BLaER1 treated with 17β-estradiol and CSF1 and Interleukin-3, amounts not matched to agents 10 nM and 100 nM (cell line): ENCODE measurements around the gene GNAL.

Experiments
- H3K27ac ChIP-seq, 11 experiments: shearing (Covaris generic); formaldehyde crosslinking; 2 replicates each; pipeline ENCODE4 v1.8.1; 2022
- H3K27me3 ChIP-seq, 11 experiments: shearing (Covaris generic); formaldehyde crosslinking; 2 replicates each; pipeline ENCODE4 v1.8.1; 2022
- H3K36me3 ChIP-seq, 11 experiments: shearing (Covaris generic); formaldehyde crosslinking; 2 replicates each; pipeline ENCODE4 v1.8.1; 2022
- H3K4me1 ChIP-seq, 10 experiments: shearing (Covaris generic); formaldehyde crosslinking; 2 replicates each; pipeline ENCODE4 v1.8.1; 2022
- H3K4me2 ChIP-seq, 11 experiments: shearing (Covaris generic); formaldehyde crosslinking; 2 replicates each; pipeline ENCODE4 v1.8.1; 2022
- H3K4me3 ChIP-seq, 10 experiments: shearing (Covaris generic); formaldehyde crosslinking; 2 replicates each; pipeline ENCODE4 v1.8.1; 2022
- H3K9ac ChIP-seq, 11 experiments: shearing (Covaris generic); formaldehyde crosslinking; 2 replicates each; pipeline ENCODE4 v1.8.1; 2022
- H3K9me3 ChIP-seq, 11 experiments: shearing (Covaris generic); formaldehyde crosslinking; replicated peaks in 1 of 11; 2 replicates each; pipeline ENCODE4 v1.8.1; 2022
- H4K20me1 ChIP-seq, 11 experiments: shearing (Covaris generic); formaldehyde crosslinking; 2 replicates each; pipeline ENCODE4 v1.8.1; 2022
- Cebpa-rat ChIP-seq, 11 experiments: shearing (Covaris generic); IDR thresholded peaks; 2 replicates each; pipeline ENCODE4 v1.8.1; 2022

The GNAL gene

DNA sequence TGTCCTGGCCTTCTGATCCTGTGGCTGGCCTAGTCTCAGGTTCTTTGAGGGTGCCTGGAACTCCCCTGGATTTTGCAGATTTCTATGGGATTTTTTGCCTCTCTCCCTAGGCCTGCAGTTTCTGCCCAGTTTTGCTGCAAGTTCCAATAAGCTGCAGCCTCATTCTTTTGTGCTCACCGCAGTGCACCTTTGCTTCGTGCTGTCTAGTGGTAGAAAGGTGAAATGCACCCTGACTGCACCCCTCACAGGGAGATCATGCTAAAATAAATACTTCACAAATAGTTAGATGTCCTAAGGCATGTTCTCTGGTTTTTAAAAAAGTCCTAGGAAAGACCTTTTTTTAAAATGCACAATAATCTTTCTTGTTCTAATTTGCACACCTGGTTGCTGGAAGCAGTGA lies 72.5 kb downstream of the GNAL start:
- no peaks in the 10 kb centered on the region for H4K20me1 ChIP-seq
- no peaks in the 10 kb centered on the region for H3K9me3 ChIP-seq
- no peak overlapping the region for H3K9ac ChIP-seq
- no peaks in the 10 kb centered on the region for H3K27me3 ChIP-seq
- no peak for TF ChIP-seq Cebpa-rat (IDR thresholded peaks at IDR 0.05)
- H3K36me3 ChIP-seq = no peaks in the 10 kb centered on the region
- H3K4me3 ChIP-seq = no peak overlapping the region
- no peak overlapping the region for H3K4me2 ChIP-seq
- H3K27ac ChIP-seq = no peak overlapping the region
- peaks cover 0 to 8% (median 4%) of the 10 kb centered on the region in 10 experiments; a peak in 6 of 20 replicates for H3K4me1 ChIP-seq

DNA sequence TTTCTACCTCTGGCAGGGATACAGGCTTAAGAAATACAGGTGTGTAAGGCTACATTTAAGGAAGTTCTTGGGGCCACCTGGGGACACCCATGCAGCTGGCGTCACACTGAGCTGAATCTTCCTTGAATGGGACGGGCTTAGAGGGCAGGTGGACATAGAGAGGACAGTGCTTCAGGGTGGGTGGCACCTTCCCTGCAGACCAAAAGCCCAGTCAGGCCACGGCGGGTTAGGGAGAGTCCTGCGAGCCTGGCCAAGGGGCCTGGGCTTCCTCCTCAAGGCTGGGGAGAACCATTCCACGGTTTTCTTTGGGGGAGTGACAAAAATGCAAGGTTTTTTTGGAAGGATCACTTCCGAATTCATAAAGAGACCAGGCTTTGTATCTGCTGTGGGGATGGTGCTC lies 73.4 kb downstream of the GNAL start:
- H3K4me3 ChIP-seq = no peak overlapping the region
- no peaks in the 10 kb centered on the region for H3K9me3 ChIP-seq
- no peak overlapping the region for H3K27ac ChIP-seq
- H4K20me1 ChIP-seq = no peaks in the 10 kb centered on the region
- TF ChIP-seq Cebpa-rat (IDR thresholded peaks at IDR 0.05) = no peak
- peaks cover 0 to 8% (median 5%) of the 10 kb centered on the region in 10 experiments; a peak in 6 of 20 replicates for H3K4me1 ChIP-seq
- no peak overlapping the region for H3K9ac ChIP-seq
- H3K36me3 ChIP-seq = no peaks in the 10 kb centered on the region
- H3K27me3 ChIP-seq = no peaks in the 10 kb centered on the region
- no peak overlapping the region for H3K4me2 ChIP-seq

DNA sequence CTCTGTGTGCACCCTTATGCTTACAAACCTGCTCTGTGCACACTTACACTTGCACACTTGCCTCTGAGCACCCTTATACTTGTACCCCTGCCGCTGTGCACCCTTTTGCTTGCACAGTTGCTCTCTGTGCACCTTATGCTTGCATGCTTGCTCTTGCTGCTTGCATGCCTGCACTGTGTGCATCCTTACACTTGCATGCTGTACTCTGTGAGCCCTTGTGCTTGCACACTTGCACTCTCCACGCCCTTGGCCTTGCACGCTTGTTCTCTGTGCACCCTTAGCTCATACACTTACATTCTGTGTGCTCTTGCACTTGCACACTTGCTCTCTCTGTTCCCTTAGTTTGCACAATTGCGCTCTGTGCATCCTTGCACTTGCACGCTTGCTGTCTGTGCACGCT lies 78.3 kb downstream of the GNAL start:
- Histone ChIP-seq H4K20me1 (no peaks in the 10 kb centered on the region), H3K9ac (no peak overlapping the region), H3K36me3 (no peaks in the 10 kb centered on the region), H3K4me1 (peaks cover 0 to 6% (median 0%) of the 10 kb centered on the region in 10 experiments; a peak in 2 of 20 replicates), H3K9me3 (no peaks in the 10 kb centered on the region), H3K4me2 (no peak overlapping the region), H3K27ac (no peak overlapping the region), H3K27me3 (no peaks in the 10 kb centered on the region), H3K4me3 (no peak overlapping the region)
- no peak for TF ChIP-seq Cebpa-rat (IDR thresholded peaks at IDR 0.05)

DNA sequence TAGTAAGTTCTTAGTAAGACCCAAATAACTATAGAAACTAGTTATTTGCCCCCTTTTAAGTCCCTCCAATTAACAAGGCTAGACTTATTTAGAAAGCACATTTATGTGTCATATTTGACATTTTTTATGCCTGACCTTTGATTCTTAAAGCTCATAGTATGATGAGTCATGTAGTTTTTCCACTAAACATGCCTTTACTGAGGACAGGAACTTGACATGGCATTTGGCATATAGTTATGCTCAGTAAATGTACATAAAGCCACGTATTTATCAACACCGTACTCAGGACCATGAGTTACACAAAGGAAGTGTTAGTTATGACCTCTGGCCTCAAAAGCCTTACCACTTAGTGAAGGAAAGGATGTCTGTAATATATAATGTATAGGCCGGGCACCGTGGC lies 78.9 kb downstream of the GNAL start:
- Histone ChIP-seq H3K27ac (no peak overlapping the region), H3K9me3 (no peaks in the 10 kb centered on the region), H3K27me3 (no peaks in the 10 kb centered on the region), H3K4me1 (peaks cover 0 to 6% (median 0%) of the 10 kb centered on the region in 10 experiments; a peak in 2 of 20 replicates), H3K36me3 (no peaks in the 10 kb centered on the region), H3K4me3 (no peak overlapping the region), H3K9ac (no peak overlapping the region), H3K4me2 (no peak overlapping the region), H4K20me1 (no peaks in the 10 kb centered on the region)
- TF ChIP-seq Cebpa-rat (IDR thresholded peaks at IDR 0.05) = no peak

DNA sequence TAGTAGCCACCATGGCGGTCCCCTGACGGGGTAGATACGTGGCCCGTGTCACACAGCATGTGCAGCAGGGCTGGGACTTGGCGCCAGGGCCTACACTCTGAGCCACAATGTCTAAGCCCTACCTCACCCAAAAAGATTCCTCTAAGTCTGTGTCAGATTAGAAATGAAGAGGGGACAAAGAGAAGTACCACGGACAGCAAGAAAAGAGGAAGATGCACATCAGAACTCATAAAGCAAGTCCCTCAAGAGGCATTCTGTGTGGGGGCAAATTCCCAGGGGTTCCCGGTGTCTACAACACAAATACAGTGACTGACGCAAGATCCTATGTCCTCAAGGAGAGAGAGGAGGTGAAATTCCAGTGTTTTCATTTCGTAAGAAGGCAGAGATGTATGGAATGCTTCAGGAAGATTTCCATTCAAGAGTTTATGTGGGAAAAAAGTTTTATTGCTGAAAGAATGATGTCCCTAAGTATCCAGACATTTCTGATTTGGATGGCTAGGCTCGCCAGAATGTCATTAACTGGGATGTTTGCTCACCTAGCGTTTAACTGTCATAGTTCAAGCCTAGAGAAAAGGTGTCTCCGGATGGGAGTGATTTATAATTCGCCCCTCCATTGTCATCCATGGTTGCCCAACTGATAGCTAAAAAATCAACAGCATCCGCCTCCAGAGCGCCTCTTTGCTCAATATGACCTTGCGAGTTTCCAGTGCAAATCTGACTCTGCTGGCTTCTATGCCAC lies 86.5 kb downstream of the GNAL start:
- no peak for TF ChIP-seq Cebpa-rat (IDR thresholded peaks at IDR 0.05)
- H3K27ac ChIP-seq = no peak overlapping the region
- H3K9ac ChIP-seq = no peak overlapping the region
- H3K36me3 ChIP-seq = no peaks in the 10 kb centered on the region
- H3K4me1 ChIP-seq = peaks cover 0 to 13% (median 6%) of the 10 kb centered on the region in 10 experiments; a peak in 6 of 20 replicates
- no peaks in the 10 kb centered on the region for H4K20me1 ChIP-seq
- peak overlapping the region in 4 of 11 experiments; percentile 4 to 18 (median 10); a peak in 4 of 22 replicates for H3K4me2 ChIP-seq
- H3K4me3 ChIP-seq = no peak overlapping the region
- H3K27me3 ChIP-seq = no peaks in the 10 kb centered on the region
- no peaks in the 10 kb centered on the region for H3K9me3 ChIP-seq

DNA sequence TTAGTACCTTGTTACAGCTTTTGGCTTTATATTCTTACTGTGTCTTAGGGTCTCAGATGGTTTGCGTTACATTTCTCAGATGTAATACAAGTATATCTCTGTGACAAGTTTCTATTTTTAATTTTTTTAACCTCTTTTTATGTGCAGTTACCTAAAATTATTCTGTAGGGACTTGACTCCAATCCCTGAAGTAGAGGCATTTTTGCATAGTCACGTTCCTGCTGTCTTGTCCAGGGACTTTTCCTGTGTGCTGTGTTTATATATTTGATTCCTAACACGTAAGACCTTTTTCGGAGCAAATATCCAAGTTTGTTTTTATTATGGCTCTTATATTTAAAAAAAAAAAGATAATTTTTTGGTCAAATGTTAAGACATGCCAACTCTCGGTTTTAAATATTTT lies 91.0 kb downstream of the GNAL start:
- Histone ChIP-seq H3K27ac (no peak overlapping the region), H3K9me3 (no peaks in the 10 kb centered on the region), H3K9ac (no peak overlapping the region), H3K27me3 (no peaks in the 10 kb centered on the region), H3K4me2 (no peak overlapping the region), H3K4me3 (no peak overlapping the region), H3K36me3 (no peaks in the 10 kb centered on the region), H4K20me1 (no peaks in the 10 kb centered on the region), H3K4me1 (peaks cover 0 to 9% (median 0%) of the 10 kb centered on the region in 10 experiments; a peak in 3 of 20 replicates)
- no peak for TF ChIP-seq Cebpa-rat (IDR thresholded peaks at IDR 0.05)

DNA sequence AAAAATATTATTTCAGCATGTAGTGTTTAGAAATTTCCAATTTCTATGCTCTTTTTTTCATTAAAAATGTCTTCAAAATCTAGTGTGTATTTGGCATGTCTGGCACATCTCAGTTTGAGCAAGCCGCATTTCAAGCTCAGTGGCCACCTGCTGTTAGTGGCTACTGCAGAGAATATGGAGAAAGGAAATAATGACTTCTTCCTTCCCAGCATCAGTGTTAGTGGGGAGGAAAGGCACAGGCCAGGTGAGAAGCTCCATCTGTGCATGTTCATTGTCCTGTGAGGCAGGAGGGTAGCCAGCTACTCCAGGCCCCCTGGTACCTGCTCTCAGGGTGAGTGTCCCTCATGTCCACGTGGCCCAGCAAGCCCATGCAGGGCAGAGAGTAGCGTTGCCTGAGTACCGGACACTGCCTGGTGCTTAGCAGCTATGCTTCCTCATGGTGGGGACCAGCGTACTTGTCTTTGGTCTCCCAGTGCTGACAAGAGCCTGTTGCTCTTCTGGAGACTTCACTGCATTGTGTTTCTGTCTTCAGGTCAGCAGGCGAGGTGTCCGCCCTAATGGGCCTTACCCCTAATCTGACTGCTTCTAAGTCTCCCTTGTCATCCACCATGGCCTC lies 94.8 kb downstream of the GNAL start:
- TF ChIP-seq Cebpa-rat (IDR thresholded peaks at IDR 0.05) = no peak
- Histone ChIP-seq H3K4me1 (peaks cover 0 to 16% (median 2%) of the 10 kb centered on the region in 10 experiments; a peak in 6 of 20 replicates), H3K27me3 (no peaks in the 10 kb centered on the region), H3K36me3 (no peaks in the 10 kb centered on the region), H3K4me3 (no peak overlapping the region), H3K9ac (no peak overlapping the region), H3K27ac (no peak overlapping the region), H3K9me3 (no peaks in the 10 kb centered on the region), H4K20me1 (no peaks in the 10 kb centered on the region), H3K4me2 (no peak overlapping the region)

DNA sequence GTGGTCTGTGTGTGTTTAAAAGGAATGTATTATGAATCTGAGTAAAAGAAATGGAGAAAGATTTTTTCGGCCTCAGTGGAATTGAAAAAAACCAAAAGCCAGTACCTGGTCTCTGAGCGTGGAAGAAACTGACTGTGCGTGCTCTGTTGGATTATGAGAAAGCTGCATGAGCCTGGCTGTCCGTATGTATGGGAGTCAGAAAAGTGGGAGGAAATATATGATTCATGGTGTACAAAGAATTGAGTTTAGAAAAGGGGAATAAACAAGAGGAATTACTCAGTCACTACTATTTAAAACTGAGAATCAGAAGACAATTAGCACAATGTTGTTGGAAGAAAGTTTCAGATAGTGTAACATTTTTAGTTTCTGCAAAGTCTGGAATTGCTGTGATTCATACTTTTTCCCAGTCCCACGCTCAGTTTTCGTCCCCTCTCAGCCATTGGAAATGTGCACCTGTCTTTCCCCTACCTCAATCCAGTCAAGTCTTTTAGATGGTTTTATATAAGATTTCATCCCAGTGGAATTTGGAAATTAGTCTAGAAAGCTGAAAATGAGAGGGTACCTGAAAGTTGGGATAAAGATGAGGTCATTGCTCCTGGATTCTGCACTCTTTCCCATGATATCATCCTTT lies 95.7 kb downstream of the GNAL start:
- TF ChIP-seq Cebpa-rat (IDR thresholded peaks at IDR 0.05) = no peak
- Histone ChIP-seq H4K20me1 (no peaks in the 10 kb centered on the region), H3K27me3 (no peaks in the 10 kb centered on the region), H3K4me1 (peaks cover 2 to 18% (median 4%) of the 10 kb centered on the region in 10 experiments; a peak in 17 of 20 replicates), H3K9me3 (no peaks in the 10 kb centered on the region), H3K36me3 (no peaks in the 10 kb centered on the region), H3K27ac (no peak overlapping the region), H3K4me3 (no peak overlapping the region), H3K4me2 (no peak overlapping the region), H3K9ac (no peak overlapping the region)

DNA sequence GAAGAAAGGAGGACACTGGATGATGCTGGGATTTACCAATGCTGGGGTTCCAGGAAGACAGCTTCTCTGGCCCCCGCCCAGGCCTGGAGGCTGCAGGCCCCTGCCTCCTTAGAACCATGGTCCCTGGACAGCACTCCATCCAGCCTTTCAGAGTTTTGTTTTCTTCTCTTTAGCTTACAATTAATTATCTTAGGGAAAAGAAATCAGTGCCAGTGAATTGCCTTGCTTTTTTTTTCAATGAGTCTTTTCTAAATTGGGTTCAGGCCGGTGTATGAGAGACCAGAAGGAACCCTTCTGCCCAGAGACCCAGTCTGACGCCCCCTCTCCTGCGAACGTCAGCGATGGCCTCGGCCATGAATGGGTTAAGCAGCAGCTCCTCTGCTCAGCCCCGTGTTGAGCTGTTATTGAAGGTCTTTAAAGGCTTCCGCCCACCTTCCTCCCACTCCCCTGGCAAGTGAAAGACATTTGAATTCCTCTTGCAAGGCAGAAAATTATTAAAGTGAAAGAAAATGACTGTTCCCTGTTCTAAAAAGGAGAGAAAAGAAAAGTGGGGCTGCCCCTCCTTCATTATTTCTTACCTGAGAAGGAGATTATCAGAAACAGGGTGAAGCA lies 96.5 kb downstream of the GNAL start:
- Histone ChIP-seq H3K9me3 (no peaks in the 10 kb centered on the region), H4K20me1 (no peaks in the 10 kb centered on the region), H3K27me3 (no peaks in the 10 kb centered on the region), H3K36me3 (no peaks in the 10 kb centered on the region), H3K4me1 (peaks cover 8 to 24% (median 10%) of the 10 kb centered on the region in 10 experiments; a peak in 18 of 20 replicates), H3K4me3 (no peak overlapping the region), H3K9ac (no peak overlapping the region), H3K27ac (no peak overlapping the region), H3K4me2 (no peak overlapping the region; a peak in 1 of 22 replicates)
- TF ChIP-seq Cebpa-rat (IDR thresholded peaks at IDR 0.05) = no peak
